ENCODE results near the gene BORCS8.

The BORCS8 gene

DNA sequence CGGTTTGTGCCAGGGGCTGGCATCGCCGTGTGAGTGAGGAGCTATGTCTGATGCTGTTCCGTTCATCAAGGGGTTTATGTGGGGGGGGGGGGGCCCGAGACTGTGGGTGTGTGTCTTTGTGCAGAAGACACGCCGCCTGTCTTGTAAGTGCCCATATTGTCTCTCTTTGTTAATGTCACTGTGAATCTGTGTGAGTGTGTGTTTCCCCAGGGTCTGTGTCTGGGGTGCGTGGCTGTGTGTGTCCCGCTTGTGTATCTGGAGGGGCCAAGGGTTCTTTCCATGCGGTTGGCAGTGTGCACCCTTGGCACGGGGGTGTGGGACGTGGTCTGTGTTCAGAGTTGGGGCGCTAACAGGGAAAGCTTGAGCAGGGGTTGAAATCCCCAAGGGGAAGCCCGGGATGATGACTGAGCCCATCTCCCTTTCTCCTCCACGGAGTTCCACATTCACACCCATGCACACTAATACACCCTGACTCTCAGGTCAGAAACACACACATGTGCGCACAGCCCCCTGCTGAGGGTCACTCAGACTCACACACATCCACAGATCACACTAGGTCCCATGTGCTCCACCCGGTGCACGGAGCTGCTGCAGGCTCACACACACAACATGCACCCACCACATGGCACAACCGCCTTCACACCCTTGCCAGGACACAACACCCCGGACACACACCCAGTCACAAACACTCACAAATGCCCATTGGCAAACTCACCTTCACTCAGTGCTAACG lies 21.6 kb upstream of the BORCS8 start:
- no peak for FAIRE-seq

DNA sequence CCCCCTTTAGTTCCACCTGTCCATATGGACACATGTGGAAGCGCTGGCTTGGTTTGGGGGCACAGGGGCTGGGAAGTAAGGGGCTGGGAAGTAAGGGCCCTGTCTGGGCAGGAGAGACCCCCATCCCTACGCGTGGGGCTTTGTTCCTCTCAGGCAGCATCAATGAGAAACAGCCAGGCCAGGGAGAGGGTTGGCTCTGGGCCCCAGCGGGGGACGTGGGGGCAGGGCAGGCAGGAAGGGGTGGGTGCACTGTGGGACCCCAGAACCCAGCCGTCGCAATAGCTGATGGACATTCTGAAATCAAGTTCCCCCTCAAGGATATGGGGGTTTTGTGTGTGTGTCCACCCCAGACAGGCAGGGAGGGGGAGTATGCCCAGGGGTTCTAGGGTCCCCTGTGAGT lies 21.0 kb upstream of the BORCS8 start:
- no peak for FAIRE-seq

DNA sequence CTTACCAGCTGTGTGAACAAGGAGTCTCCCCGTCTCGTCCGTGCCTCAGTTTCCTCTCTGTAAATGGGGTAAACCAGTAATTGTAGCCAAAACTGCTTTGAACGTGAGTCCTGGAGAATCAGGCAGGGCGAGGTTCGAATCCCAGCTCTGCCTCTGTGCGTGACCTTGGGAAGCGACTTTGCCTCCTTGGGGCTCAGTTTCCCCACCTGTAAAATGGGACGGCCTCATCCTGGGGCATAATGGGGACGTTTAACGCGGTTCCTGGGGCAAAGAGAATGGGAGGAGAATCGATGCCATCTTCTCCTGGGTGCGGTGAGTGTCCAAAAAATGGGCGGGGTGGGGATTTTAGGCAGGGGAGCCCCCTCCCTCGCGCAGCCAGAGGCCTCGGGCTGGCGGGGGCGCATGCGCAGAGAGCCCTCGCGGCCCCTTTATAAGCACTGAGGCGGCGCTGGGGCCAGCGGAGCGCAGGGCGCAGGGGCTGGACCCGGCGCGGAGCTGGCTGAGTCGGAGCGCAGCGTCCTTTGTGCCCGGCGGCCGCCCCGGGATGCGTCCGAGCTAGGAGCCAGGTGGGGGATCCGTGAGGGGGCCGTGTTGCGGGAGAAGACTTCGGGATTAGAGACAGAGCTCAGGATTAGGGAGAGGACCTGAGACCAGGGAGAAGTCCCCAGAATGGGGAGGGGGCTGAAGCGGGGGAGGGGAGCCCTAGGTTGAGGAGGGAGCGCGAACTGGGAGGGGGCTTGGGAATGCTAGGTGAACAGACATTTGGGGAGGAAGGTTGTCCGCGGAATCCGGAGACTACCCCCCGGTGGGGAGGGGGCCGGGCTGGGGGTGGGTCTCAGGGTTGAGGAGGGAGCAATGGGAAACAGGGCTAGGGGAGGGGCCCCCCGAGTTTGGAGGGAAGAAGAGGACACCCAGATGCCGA lies 19.8 kb upstream of the BORCS8 start, which contains the start of gene NCAN:
Gene NCAN (plus strand): TSS at position 460 of the 922 bp plus-strand sequence. CDS start 4,996 bp downstream, outside the sequence.
- FAIRE-seq: no peak

DNA sequence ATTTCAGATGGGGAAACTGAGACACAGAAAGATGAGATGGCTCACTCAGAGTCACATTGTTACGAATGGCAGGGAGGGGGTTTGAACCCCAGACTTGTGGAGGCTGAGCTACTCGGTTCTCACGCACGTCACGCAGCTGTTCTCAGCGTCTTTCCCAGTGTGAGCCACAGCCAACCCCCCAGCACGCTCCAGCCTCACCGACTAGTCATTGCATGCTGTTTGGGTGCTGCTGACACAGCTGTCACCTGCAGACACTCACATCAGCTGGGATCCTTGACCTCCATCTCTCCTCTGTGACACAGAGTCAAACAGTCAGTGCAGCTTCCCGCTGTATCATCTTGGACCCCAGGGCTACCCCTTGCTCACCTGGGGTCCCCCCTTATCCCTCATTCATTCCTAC lies 17.4 kb upstream of the BORCS8 start:
- no peak for FAIRE-seq

DNA sequence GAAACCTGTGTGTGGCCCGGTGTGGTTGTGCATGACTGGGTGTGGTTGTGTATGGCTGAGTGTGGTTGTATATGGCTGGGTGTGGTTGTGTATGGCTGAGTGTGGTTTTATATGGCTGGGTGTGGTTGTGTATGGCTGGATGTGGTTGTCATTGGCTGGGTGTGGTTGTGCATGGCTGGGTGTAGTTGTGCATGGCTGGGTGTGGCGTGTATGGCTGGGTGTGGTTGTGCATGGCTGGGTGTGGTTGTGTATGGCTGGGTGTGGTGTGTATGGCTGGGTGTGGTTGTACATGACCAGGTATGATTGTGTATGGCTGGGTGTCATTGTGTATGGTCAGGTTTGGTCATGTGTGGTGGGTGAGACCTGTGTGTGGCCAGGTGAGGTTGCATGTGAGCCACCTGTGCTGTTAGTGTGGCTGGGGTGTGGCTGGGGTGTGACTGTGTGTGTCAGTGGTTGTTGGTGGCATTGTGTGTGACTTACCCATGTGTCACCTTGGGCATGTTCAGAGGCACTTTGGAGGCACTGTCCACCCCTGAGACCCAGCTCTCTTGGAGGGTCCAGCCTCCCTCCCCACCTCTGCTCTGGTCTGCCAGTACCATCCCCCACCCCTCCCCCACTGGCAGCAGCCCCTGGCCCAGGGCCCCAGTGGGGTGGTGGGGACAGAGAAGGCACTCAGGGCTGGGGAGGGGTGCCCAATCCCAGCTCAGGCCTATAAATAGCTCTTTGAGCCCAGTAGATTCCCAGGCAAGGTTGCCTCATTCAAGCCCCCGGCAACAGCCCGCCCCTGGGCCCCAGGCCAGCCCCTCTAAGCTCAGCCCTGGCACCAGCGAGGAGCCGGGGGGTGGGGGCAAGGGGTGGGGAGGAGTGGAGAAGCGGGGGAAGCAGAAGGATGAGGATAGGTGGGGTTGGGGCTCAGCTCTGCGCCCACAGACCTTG lies 16.0 kb upstream of the BORCS8 start:
- FAIRE-seq: no peak

DNA sequence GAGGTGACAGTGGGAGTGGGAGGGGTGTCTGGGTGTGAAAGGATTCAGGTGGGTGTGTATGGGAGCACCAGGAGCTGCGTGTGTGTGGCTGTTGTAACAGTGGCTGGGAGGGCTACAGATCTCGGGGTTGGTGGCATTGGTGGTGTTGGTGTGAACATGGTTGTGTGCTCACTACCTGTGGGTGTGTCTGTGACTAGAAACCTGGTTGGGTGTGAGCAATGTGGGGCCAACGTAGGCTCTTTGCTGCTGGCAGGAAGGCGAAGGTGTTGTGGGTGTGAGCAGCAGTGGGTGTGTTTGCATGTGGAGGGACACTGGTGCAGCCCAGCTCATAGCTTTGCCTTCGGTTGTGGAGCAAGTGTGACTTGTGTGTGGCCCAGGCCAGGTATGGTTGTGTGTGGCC lies 15.0 kb upstream of the BORCS8 start:
- no peak for FAIRE-seq

DNA sequence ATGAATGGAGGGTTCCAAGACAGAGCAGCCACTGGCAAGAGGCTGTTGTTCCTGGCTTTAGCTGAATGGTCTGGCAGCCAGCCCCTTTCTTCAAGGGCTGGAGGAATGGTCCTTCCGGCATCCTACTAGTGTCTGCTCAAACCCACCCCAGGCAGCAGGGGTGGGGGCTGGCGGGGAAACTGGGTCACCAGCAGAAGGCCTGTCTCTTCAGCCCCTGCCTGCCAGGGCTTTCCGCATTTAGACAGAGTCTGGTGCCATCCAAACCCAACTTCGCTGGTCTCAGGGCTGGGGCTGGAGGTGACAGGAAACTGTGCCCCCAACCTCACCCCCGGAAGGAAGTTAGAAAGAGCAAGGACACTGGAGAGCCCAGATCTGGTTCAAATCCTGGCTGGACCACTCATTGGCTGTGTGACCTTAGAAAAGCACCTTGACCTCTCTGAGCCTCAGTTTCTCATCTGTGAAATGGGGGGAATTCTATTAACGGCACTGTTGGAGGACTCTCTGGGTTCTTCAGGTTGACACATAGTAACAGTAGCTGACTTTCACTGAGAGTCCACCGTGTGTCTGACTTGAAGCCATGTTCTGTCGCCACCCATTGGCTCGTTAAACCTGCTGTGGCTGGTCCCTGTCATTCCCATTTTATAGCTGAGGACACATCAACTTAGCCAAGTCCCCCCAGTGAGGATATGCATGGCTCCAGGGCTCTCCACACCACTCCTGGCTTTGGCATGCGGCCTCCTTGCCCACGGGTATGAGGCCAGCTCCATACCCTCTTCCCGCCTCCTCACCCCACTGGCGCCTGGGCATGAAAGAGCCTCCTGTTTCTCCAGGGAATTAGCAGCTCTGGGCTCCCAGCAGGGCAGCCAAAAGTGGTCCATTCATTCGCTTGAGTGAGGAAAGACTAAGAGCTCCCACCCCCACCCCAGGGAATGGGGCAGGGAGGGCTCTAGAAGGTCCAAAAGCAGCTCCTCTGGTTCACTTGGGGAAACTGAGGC lies 13.8 kb upstream of the BORCS8 start:
- no peak for FAIRE-seq

DNA sequence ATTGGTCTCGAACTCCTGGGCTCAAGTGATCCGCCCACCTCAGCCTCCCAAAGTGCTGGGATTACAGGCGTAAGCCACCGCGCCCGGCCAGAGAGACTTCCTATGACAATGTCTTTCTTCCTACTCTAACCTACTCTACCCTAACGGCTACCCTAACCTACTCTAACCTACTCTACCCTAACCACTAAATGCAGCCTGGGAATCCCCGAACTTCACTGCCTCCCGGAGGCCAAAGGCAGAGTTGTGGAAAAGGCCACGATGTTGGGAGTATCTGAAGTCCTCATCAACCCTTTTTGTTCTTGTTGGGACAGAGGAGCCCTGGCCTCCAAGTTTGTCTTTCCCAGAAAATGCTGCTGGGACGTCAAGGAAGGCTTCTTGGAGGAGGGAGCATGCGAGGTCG lies 12.2 kb upstream of the BORCS8 start:
- FAIRE-seq: no peak

DNA sequence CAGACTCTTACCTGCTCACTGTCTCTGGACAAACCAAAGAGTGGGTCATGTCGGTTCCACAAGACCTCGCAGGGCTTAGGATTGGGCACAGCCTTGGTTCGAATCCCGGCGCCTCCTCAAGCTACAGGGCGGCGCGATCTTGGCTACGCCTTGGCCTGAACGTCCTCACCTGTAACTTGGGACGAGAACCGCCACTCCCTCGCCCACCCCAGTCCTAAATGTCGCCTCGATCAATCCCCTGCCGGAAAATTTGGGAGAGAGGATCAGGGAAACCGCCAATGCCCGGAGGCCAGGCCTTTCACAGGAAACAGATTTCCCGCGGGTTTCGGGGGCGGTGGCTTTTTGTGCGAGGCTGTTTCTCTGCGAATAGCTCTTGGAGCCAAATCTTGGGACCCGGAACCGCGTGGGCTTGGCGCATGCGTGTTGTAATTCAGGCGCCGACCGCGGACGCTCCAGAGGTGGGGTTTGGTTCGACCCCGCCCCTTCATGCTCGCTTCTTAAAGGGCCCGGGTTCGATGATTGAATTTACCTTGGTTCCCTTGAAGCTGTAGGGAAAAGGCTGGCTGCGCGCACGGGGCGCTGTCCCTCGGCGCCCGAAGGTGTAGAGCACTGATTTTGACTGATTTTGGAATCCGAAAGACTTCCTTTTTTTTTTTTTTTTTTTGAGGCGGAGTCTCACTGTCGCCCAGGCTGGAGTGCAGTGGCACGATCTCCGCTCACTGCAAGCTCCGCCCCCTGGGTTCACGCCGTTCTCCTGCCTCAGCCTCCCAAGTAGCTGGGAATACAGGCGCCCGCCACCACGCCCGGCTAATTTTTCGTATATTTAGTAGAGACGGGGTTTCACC lies 11.3 kb upstream of the BORCS8 start, which contains the start of gene NR2C2AP:
Gene NR2C2AP (minus strand): TSS at position 403 of the 845 bp plus-strand sequence. CDS start 354 bp downstream, at position 49.
- FAIRE-seq: peak; percentile 85

DNA sequence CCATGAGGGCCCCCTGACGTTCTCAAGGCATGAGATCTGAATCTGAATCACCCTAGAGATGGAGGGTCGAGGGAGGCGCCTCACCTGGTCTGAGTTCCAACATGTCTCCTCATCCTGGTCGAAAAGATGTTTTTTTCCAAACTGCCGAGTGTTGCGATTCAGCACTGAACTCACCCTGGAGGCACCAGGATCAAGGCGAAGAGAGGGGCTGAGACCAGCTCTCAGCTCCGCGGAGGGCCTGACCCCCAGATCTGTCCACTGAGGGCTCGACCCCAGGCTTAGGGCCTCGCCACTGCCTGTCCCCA lies 10.7 kb upstream of the BORCS8 start:
- FAIRE-seq: no peak

DNA sequence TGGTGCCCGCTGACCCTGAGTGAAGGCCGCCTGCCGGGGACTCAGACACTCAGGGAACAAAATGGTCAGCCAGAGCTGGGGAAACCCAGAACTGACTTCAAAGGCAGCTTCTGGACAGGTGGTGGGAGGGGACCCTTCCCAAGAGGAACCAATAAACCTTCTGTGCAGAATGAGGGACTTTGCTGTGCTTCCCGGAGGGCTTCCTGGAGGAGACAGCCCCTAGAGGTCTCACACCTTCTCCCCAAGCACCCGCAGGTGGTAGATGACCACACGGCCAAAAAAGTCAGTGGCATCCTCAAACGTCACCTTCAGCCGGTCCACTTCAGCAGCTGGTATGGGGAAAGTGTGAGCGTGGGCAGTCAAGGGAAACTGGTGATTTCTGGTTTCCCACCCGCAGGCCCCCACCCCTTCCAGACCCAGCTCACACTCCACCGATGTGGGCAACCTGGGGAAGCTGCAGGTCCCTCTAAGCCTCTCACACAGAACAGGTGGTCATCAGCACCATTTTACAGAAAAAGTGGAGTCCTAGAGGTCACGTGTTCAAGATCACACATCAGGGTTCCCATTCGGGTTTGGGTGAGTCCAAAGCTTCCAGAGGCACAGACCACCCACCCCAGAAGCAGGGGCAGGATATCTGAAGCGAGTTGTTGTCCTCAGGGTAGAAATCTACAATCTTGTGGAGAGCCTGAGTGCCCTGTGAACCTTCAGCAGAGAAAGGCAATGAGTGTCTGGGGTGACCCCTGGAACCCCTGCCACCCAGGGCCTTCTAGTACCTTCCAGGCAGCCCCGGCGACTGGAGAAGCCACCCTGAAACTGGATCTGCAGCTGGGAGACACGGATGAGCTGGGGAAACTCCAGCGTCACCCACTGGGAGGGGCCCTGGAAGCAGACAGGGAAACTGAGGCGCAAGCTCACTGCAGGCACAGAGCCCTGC lies 10.0 kb upstream of the BORCS8 start:
- FAIRE-seq: no peak

DNA sequence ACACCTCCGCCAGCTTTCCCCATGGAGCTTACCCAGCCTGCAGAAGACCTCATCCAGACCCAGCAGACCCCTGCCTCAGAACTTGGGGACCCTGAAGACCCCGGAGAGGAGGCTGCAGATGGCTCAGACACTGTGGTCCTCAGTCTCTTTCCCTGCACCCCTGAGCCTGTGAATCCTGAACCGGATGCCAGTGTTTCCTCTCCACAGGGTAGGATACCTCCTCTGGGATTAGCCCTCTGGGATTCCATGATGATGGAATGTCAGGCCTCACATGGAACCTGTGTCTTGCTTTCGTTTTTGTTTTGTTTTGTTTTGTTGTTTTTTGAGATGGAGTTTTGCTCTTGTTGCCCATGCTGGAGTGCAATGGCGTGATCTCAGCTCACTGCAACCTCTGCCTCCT lies 2.0 kb upstream of the BORCS8 start:
- no peak for FAIRE-seq

DNA sequence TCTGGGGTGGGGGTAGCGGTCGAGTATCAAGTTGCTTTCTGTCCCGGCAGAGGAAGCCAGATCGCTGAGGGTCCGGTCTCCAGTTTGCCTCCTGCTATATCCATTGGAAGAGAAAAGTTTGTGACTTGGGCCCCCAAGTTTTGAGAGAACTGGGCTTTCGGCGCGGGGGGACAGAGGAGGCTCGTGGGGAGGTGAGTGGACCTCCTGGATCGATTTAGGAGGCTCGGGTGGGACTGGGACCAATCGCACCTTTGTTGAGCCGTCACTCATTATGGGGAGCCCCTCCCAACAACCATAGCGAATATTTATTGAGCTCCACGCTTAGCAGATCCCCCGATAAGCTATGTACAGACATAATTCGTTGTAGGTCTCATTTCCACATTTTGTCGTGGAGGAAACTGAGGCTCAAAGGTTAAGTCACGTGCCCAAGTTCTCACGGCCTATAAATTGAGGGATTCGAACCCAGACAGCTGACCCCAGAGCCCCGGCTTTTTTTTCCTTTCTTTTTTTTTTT lies 1.0 kb upstream of the BORCS8 start:
- FAIRE-seq: no peak

DNA sequence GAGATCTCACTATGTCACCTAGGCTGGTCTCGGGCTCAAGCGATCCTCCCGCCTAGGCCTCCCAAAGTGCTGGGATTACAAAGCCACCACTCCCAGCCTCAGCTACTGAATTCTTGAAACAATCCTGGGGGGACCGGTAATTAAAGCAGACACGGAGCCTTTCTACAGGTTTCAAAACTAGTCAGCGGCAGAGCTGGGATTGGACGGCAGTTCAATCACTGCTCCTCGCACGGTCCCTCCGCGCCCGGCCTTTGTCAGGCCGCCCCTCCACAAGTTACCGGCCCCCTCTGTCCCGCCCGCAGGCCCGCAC lies 229 bp downstream of the BORCS8 start:
- FAIRE-seq: no peak

DNA sequence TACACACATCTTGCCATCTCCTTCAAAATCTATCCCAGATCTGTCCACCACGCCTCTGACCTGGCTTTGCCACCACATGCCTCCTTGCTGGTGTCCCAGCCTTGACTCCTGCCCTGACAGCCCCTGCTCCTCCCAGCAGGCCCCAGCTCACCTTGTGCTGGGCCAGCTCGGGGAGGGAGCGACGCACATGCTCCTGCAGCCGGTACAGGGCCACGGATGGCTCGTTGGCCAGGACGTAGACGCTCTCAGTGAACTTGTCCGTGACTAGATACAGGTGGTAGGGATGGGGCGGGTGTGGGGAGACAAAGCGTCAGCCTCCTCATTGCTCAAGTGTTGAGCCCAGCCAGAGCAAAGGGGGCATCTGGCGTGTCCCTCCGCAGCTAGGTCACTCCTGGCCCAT lies 5.2 kb downstream of the BORCS8 start:
- no peak for FAIRE-seq

DNA sequence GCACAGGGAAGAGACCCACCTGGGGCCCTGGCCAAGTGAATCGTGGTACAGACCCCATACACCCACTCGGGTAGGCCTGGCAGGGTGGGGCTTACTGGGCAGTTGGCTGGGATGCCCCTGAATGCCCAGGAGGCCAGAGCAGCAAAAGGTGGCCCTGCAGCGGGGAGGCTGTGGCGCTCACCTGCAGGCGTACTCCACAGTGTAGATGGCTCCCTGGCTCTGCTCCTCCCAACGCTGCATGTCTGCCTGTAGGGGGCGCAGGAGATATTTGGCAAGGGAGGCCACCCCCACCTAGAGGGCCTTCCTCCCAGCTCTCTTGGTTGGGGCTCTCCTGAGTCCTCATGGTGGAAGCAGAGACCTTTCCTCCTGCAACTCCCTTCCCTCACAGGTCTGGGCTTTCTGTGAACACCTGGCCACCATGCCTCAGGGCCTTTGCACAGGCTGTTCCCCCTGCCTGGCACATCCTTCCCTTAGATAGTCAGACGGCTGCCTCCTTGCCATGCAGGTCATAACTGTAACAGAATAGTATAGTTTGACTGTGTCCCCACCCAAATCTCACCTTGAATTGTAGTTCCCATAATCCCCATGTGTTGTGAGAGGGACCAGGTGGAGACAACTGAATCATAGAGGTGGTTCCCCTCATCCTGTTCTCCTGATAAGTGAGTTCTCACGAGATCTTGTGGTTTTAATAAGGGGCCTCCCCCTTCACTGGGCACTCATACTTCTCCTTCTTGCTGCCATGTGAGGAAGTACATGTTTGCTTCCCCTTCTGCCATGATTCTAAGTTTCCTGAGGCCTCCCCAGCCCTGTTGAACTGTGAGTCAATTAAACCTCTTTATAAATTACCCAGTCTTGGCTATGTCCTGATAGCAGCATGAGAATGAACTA lies 5.9 kb downstream of the BORCS8 start:
- no peak for FAIRE-seq

DNA sequence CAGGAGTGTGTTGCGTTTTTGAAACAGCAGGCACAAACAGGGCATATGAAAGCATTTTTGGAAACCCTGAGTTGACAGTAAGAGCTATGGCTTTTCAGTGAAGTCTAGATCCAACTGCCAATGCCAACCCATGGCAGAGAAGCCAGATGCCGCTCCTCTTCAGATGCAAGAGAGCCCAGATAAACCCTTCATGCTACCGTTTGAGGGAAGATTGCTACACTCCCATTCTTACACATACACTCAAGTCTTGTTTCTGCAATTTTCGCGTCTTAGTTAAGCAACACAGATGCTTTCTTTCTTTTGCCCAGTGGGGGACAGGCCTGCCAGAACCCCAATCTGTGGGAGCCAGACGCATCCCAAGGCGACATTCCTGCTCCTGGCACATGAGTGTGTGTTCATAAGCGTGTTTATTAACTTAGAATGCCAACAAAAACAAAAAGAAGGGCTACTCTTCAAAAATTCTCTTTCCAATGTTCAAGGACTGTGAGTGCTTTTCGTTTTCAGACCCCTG lies 10.4 kb downstream of the BORCS8 start:
- FAIRE-seq: no peak
